Choroid plexus epithelial cell (primary cell): ENCODE measurements around the gene ASIC2.

Experiments
- DNase-seq: peaks from one replicate; pipeline ENCODE4 v3.0.0-alpha.2; 2010; ENCODE audit warnings: low read depth
- H3K4me3 ChIP-seq: 2 replicates; pipeline ENCODE4 v1.5.1; 2011; ENCODE audit warnings: low read depth, mild to moderate bottlenecking, control low read depth, low read length, moderate library complexity
- TF ChIP-seq, protein P1 (sequence below): conservative IDR thresholded peaks from 2 replicates; pipeline ENCODE4 v1.5.1; 2011; ENCODE audit warnings: low read depth, mild to moderate bottlenecking, control low read depth, inconsistent platforms, low read length, moderate library complexity

The ASIC2 gene

DNA sequence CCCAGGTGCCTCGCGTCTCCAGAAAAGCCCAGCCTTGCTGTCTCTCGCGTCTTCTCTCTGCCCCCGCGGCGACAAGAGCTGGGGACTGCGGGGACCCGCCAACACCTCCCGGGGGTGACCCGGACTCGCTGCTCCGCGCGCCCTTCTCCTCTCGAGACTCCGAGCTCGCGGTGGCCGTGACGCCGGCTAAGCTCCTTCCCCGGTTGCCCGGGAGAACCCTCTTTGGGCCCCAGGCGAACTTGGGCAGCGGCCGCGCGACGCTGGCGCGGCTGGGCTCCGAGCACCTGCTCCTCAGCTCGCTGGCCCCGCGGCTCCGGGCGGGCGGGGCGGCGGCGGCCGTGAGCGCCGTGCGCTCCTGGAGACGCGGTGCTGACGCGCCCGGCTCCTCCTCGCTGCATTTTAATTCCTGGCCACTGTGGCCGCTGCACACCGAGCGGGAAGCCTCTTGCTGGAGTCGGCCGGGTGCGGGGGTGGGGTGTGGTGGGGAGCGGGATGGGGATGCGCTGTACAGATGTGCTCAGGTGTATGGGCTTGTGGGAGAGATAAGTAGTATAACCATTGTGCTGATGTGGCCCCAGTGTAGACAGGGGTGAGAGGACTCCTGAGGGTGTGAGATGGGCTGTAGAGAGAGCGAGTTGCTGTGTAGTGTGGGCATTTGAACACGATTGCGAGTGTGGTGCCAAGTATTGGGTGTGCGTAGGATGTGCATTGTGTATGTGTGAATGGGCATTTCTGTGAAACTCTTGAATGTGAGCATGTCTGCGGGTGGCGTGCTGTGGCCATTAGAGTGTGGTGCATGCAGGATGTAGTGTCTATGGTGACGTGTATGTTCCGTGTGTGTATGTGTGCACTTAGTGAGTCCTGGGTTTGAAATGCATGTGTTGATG is at the start of gene ASIC2:
TSS of gene ASIC2 (minus strand) at position 315 of the 887 bp plus-strand sequence.
- no peak within 1 kb of the TSS for H3K4me3 ChIP-seq
- DNase-seq = no peak
- TF ChIP-seq, protein P1, sequence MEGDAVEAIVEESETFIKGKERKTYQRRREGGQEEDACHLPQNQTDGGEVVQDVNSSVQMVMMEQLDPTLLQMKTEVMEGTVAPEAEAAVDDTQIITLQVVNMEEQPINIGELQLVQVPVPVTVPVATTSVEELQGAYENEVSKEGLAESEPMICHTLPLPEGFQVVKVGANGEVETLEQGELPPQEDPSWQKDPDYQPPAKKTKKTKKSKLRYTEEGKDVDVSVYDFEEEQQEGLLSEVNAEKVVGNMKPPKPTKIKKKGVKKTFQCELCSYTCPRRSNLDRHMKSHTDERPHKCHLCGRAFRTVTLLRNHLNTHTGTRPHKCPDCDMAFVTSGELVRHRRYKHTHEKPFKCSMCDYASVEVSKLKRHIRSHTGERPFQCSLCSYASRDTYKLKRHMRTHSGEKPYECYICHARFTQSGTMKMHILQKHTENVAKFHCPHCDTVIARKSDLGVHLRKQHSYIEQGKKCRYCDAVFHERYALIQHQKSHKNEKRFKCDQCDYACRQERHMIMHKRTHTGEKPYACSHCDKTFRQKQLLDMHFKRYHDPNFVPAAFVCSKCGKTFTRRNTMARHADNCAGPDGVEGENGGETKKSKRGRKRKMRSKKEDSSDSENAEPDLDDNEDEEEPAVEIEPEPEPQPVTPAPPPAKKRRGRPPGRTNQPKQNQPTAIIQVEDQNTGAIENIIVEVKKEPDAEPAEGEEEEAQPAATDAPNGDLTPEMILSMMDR = no peak

- DNase-seq = no peak
- no peak overlapping the region for H3K4me3 ChIP-seq
- TF ChIP-seq, protein P1 = no peak
These were observed 48.9 kb upstream of the ASIC2 start for GRCh38 chr17:33342025-33342424.

- H3K4me3 ChIP-seq = no peak overlapping the region
- TF ChIP-seq, protein P1 = no peak
These were observed 45.1 kb upstream of the ASIC2 start for GRCh38 chr17:33338242-33338641.

GRCh38 chr17:33335491-33336173 is 42.5 kb upstream of the ASIC2 start:
- no peak overlapping the region for H3K4me3 ChIP-seq
- DNase-seq = no peak
- TF ChIP-seq, protein P1 = no peak

More at GRCh38 chr17:33338242-33338641, 45.1 kb upstream of the ASIC2 start:
- DNase-seq = no peak

DNA sequence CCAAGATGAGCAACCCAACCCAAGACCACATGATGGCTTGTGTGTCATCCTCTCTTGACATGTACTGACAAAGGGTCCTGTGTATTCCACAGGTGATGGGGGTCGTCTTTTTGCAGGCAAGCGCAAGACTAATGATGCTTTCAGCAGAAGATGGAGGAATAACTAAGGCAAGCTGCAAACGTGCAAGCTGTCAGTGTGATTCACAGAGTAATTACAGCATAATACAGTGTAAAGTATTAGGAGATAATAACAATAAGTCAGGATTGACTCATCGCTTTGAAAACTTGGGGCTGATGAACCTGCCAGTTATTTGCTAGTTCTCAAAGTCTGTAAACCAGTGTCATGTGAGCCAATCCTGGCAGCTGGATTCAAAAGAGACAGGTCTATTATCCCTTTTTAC is 41.6 kb upstream of the ASIC2 start:
- TF ChIP-seq, protein P1 = no peak
- no peak overlapping the region for H3K4me3 ChIP-seq
- no peak for DNase-seq

GRCh38 chr17:33330877-33331276 is 37.8 kb upstream of the ASIC2 start:
- TF ChIP-seq, protein P1 = no peak
- no peak overlapping the region for H3K4me3 ChIP-seq
- DNase-seq = no peak

- H3K4me3 ChIP-seq = no peak overlapping the region
- no peak for DNase-seq
- TF ChIP-seq, protein P1 = no peak
These were observed 35.0 kb upstream of the ASIC2 start for GRCh38 chr17:33328129-33328528.
